ENCODE measurements around the gene NCKAP5. TPM values are rescaled to one million over a fixed set of nuclear protein-coding genes. Genes with fewer than 3 reads are reported as not detected.

Gene NCKAP5
- total RNA-seq, 1 donor from 2014 or later, result 7.4 TPM

GRCh38 chr2:132844585-132844984 is 723.7 kb downstream of the NCKAP5 start:
- Mint-ChIP-seq H3K4me3 (ENCODE audit: unreplicated experiment) (no peak overlapping the region), H3K27me3 (ENCODE audit: unreplicated experiment) (no peaks in the 10 kb centered on the region), H3K9me3 (ENCODE audit: unreplicated experiment) (no peaks in the 10 kb centered on the region), H3K27ac (ENCODE audit: unreplicated experiment) (no peak overlapping the region), H3K4me1 (ENCODE audit: unreplicated experiment) (no peaks in the 10 kb centered on the region), H3K36me3 (ENCODE audit: low read depth, unreplicated experiment) (no peaks in the 10 kb centered on the region)
- TF ChIP-seq, protein P1, sequence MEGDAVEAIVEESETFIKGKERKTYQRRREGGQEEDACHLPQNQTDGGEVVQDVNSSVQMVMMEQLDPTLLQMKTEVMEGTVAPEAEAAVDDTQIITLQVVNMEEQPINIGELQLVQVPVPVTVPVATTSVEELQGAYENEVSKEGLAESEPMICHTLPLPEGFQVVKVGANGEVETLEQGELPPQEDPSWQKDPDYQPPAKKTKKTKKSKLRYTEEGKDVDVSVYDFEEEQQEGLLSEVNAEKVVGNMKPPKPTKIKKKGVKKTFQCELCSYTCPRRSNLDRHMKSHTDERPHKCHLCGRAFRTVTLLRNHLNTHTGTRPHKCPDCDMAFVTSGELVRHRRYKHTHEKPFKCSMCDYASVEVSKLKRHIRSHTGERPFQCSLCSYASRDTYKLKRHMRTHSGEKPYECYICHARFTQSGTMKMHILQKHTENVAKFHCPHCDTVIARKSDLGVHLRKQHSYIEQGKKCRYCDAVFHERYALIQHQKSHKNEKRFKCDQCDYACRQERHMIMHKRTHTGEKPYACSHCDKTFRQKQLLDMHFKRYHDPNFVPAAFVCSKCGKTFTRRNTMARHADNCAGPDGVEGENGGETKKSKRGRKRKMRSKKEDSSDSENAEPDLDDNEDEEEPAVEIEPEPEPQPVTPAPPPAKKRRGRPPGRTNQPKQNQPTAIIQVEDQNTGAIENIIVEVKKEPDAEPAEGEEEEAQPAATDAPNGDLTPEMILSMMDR (IDR thresholded peaks at IDR 0.05; ENCODE audit: unreplicated experiment), result no peak
- no peak for DNase-seq (ENCODE audit: low spot score)

GRCh38 chr2:132837769-132838168 is 730.5 kb downstream of the NCKAP5 start:
- TF ChIP-seq, protein P1 (IDR thresholded peaks at IDR 0.05; ENCODE audit: unreplicated experiment), result no peak
- no peak for DNase-seq (ENCODE audit: low spot score)
- Mint-ChIP-seq H3K4me3 (ENCODE audit: unreplicated experiment) (no peak overlapping the region), H3K4me1 (ENCODE audit: unreplicated experiment) (no peaks in the 10 kb centered on the region), H3K9me3 (ENCODE audit: unreplicated experiment) (no peaks in the 10 kb centered on the region), H3K36me3 (ENCODE audit: low read depth, unreplicated experiment) (no peaks in the 10 kb centered on the region), H3K27ac (ENCODE audit: unreplicated experiment) (no peak overlapping the region), H3K27me3 (ENCODE audit: unreplicated experiment) (no peaks in the 10 kb centered on the region)

GRCh38 chr2:132830321-132830827 is 737.9 kb downstream of the NCKAP5 start:
- no peak overlapping the region for H3K4me3 Mint-ChIP-seq (ENCODE audit: unreplicated experiment)
- H3K27me3 Mint-ChIP-seq (ENCODE audit: unreplicated experiment), result no peaks in the 10 kb centered on the region
- H3K27ac Mint-ChIP-seq (ENCODE audit: unreplicated experiment), result no peak overlapping the region

DNA sequence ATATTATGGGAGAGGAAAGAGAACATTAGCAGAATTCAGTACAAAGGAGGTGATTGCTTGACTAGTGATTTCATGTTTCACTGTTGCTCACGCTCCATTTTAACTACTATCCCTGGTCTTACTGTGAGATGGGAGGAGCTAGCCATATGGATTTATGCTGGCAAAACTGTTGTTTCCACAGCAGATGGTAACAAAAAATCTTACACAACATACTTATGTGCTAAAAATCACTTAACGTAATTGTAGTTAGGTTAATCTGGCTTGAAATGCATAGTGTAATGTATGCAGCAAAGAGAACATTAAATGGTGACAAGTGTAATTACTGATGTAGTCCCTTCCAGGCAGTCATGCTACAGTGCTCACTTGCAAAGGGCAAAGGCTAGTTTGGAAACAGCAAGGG is 742.7 kb downstream of the NCKAP5 start:
- DNase-seq (ENCODE audit: low spot score), result no peak
- Mint-ChIP-seq H3K4me1 (ENCODE audit: unreplicated experiment) (peaks cover 8% of the 10 kb centered on the region), H3K4me3 (ENCODE audit: unreplicated experiment) (no peak overlapping the region), H3K9me3 (ENCODE audit: unreplicated experiment) (no peaks in the 10 kb centered on the region), H3K27me3 (ENCODE audit: unreplicated experiment) (peaks cover 2% of the 10 kb centered on the region), H3K27ac (ENCODE audit: unreplicated experiment) (no peak overlapping the region), H3K36me3 (ENCODE audit: low read depth, unreplicated experiment) (no peaks in the 10 kb centered on the region)
- TF ChIP-seq, protein P1 (IDR thresholded peaks at IDR 0.05; ENCODE audit: unreplicated experiment), result no peak

More at GRCh38 chr2:132830321-132830827, 737.9 kb downstream of the NCKAP5 start:
- TF ChIP-seq, protein P1 (IDR thresholded peaks at IDR 0.05; ENCODE audit: unreplicated experiment), result no peak
- DNase-seq (ENCODE audit: low spot score), result no peak
- Mint-ChIP-seq H3K36me3 (ENCODE audit: low read depth, unreplicated experiment) (no peaks in the 10 kb centered on the region), H3K9me3 (ENCODE audit: unreplicated experiment) (no peaks in the 10 kb centered on the region), H3K4me1 (ENCODE audit: unreplicated experiment) (peaks cover 8% of the 10 kb centered on the region)

DNA sequence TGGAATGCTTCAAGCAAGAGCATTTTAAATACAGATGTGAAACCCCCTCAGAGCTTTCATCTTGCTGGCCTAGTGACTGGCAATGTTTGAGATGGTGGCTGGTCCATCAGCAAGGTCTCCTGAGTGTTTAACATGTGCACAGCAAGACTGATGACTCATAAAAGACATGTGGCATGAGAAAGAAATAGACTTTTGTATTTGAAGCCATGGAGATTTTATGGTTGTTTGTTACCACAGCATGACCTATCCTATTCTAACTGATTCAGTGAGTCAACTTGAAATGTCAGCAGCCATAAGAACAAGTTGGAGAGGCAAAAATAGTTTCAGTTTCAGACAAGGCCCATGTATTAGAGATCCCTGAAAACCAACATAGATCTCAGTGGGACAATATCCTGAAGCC is 743.5 kb downstream of the NCKAP5 start:
- no peaks in the 10 kb centered on the region for H3K9me3 Mint-ChIP-seq (ENCODE audit: unreplicated experiment)
- TF ChIP-seq, protein P1 (IDR thresholded peaks at IDR 0.05; ENCODE audit: unreplicated experiment), result no peak
- no peak overlapping the region for H3K4me3 Mint-ChIP-seq (ENCODE audit: unreplicated experiment)
- no peak for DNase-seq (ENCODE audit: low spot score)
- H3K4me1 Mint-ChIP-seq (ENCODE audit: unreplicated experiment), result peaks cover under 1% of the 10 kb centered on the region
- peaks cover 2% of the 10 kb centered on the region for H3K27me3 Mint-ChIP-seq (ENCODE audit: unreplicated experiment)
- no peak overlapping the region for H3K27ac Mint-ChIP-seq (ENCODE audit: unreplicated experiment)
- no peaks in the 10 kb centered on the region for H3K36me3 Mint-ChIP-seq (ENCODE audit: low read depth, unreplicated experiment)
